PC-3 (cell line): ENCODE results near the gene RNASE13.

Experiments
- CTCF ChIP-seq: fragments of 300-600 bp; sonication (generic); conservative IDR thresholded peaks from 2 replicates; pipeline ENCODE4 v1.5.1; 2017; ENCODE audit warnings: antibody characterized with exemption, low read depth, mild to moderate bottlenecking, low read length
- EZH2 ChIP-seq: fragments of 300-600 bp; sonication (generic); IDR thresholded peaks from one replicate; pipeline ENCODE4 v1.6.1; 2017; ENCODE audit warnings: antibody characterized with exemption, mild to moderate bottlenecking, low read length; ENCODE audit not compliant: unreplicated experiment
- EZH2phosphoT487 ChIP-seq: fragments of 300-600 bp; sonication (generic); IDR thresholded peaks from 2 replicates; pipeline ENCODE4 v1.6.1; 2018; ENCODE audit warnings: mild to moderate bottlenecking, antibody characterized with exemption, low read length, borderline replicate concordance

- TF ChIP-seq EZH2 = no peak
- no peak for TF ChIP-seq CTCF
- no peak for TF ChIP-seq EZH2phosphoT487
These were observed 15.2 kb downstream of the RNASE13 start for GRCh38 chr14:21019366-21019765.
